Heart right ventricle (tissue), 16 donors: ENCODE data around the gene FTHL17. TPM values are rescaled to one million over a fixed set of nuclear protein-coding genes. Genes with fewer than 3 reads are reported as not detected.

Experiments used
- ATAC-seq, 8 donors: fragments of 200-7000 bp; cut with Tn5 transposase; one replicate each; pipeline ENCODE4 v1.9.1; 2020; ENCODE audit warnings: mild to moderate bottlenecking in 8 of 8, moderate library complexity in 8 of 8, moderate number of reproducible peaks in 1 of 8
- DNase-seq, 2 donors: peaks; one replicate each; pipeline ENCODE4 v3.0.0-alpha.2; 2020
- H3K27ac ChIP-seq, 10 donors: fragments of 200-600 bp; sonication (generic) in 2 of 10; one replicate each; pipeline versions ENCODE4 v1.5.0 to v1.8.0; 2020 to 2022; ENCODE audit warnings: mild to moderate bottlenecking in 3 of 10
- H3K27me3 ChIP-seq, 7 donors: fragments of 200-600 bp; one replicate each; pipeline ENCODE4 v1.8.0; 2021 to 2022; ENCODE audit warnings: mild to moderate bottlenecking in 2 of 7
- H3K36me3 ChIP-seq, 9 donors: fragments of 200-600 bp; sonication (generic) in 1 of 9; one replicate each; pipeline versions ENCODE4 v1.5.0 to v1.8.0; 2020 to 2022; ENCODE audit warnings: mild to moderate bottlenecking in 2 of 9
- H3K4me1 ChIP-seq, 9 donors: fragments of 200-600 bp; sonication (generic) in 1 of 9; one replicate each; pipeline versions ENCODE4 v1.5.0 to v1.8.0; 2020 to 2022; ENCODE audit warnings: mild to moderate bottlenecking in 4 of 9
- H3K4me3 ChIP-seq, 10 donors: fragments of 200-600 bp; sonication (generic) in 2 of 10; one replicate each; pipeline versions ENCODE4 v1.5.0 to v1.8.0; 2020 to 2022; ENCODE audit warnings: mild to moderate bottlenecking in 7 of 10, moderate library complexity in 2 of 10
- H3K9me3 ChIP-seq, 11 donors: fragments of 200-600 bp in 10 of 11; sonication (generic) in 2 of 11; one replicate each; pipeline versions ENCODE4 v1.5.0 to v1.8.0; 2013 to 2022; ENCODE audit warnings: mild to moderate bottlenecking in 2 of 11, control low read depth in 1 of 11, moderate library complexity in 1 of 11
- CTCF ChIP-seq, 9 donors: fragments of 200-600 bp; sonication (generic) in 2 of 9; IDR thresholded peaks; one replicate each; pipeline versions ENCODE4 v1.5.0 to v1.8.0; 2021 to 2022; ENCODE audit warnings: antibody characterized with exemption in 9 of 9, mild to moderate bottlenecking in 5 of 9, moderate library complexity in 1 of 9
- WGBS, 2 donors: extraction: QIAGEN DNeasy Blood & Tissue Kit; methylation state at CpG; one replicate each; pipeline ENCODE4 v1.1.7; 2013; ENCODE audit warnings: inconsistent platforms in 1 of 2; 5-methylcytosine and 5-hydroxymethylcytosine counted together
- intact Hi-C, 10 donors: fragments of 100-400 bp; cut with DNase I; formaldehyde crosslinking; loops; one replicate each; pipeline versions ENCODE4 v1.11.1 to v1.14.2; 2022
- polyA plus RNA-seq, 2 donors: library from polyadenylated mRNA; stranded (reverse); fragments of 200-250 nt; gene quantifications; one replicate each; pipeline ENCODE4 v1.2.3, GENCODE V29; 2013
- total RNA-seq, 10 donors: library from RNA; stranded (reverse); fragmentation: NEBNext Ultra II Directional in 3 of 10; extraction: Animal tissue kit (Norgen Biotek cat#: 25700) in 3 of 10; gene quantifications; one replicate each; pipeline versions ENCODE4 v1.2.1 to v1.2.4, GENCODE V29; 2021 to 2023
- donor health status: Arrhythmogenic right ventricular cardiomyopathy.
- donor health status: ischemic (EF 13 %, LVEDD 7.1; RV severe dilation, severe dysfunction).
- donor health status: healthy with polysubstance abuse.
- donor health status: DM: no; HTN: yes; CAD: no.
- donor health status: DM: no; HTN: no; CAD: no.
- donor health status: ischemic (EF 25% LVEDD 6.9; RV normal size, moderate dysfunction).
- donor health status: ischemic (EF 25% LVEDD 5.7; RV mildly dilated, moderate dysfunction).
- donor health status: healthy.
- donor health status: DM: yes; HTN: yes; CAD: no.
- donor health status: Ischemic cardiomyopathy.
- donor health status: ischemic (EF 35%, LVEDD 5.7; RV mildly dilated, moderate dysfunction).
- donor health status: nonischemic (EF 11% LVEDD 7.7; RV severe dilation, severe dysfunction).
- donor health status: DM: yes; HTN: yes; CAD: no.
- donor health status: PGD.
- donor health status: ischemic (EF 29% LVEDD 5.4; RV normal size, mild dysfunction).
- donor health status: nonischemic (EF 23%, LVEDD 6.1; RV moderate dilation, normal function).

Gene FTHL17
- total and polyA plus RNA-seq, 12 donors, result not detected

- no peak for TF ChIP-seq CTCF (IDR thresholded peaks at IDR 0.05)
- no peaks in the 10 kb centered on the region for H3K4me1 ChIP-seq
- WGBS, 2 donors, result 85 to 91% methylated on average over 2 of the region's 2 CpGs
- DNase-seq (no peak), ATAC-seq (no peak)
- H3K27me3 ChIP-seq, result no peaks in the 10 kb centered on the region
- no peak overlapping the region for H3K27ac ChIP-seq
- no peak overlapping the region for H3K4me3 ChIP-seq
- intact Hi-C loops, result no loop called here
- no peaks in the 10 kb centered on the region for H3K36me3 ChIP-seq
- peaks cover 0 to 52% (median 0%) of the 10 kb centered on the region in 11 donors for H3K9me3 ChIP-seq
These were observed 2.7 kb upstream of the FTHL17 start for GRCh38 chrX:31074522-31074921.

- Histone ChIP-seq H3K4me3 (no peak overlapping the region), H3K27ac (no peak overlapping the region), H3K4me1 (no peaks in the 10 kb centered on the region), H3K9me3 (peaks cover 0 to 39% (median 0%) of the 10 kb centered on the region in 11 donors), H3K27me3 (no peaks in the 10 kb centered on the region), H3K36me3 (no peaks in the 10 kb centered on the region)
- ATAC-seq (no peak), DNase-seq (no peak)
- TF ChIP-seq CTCF (IDR thresholded peaks at IDR 0.05), result no peak
- 95 to 96% methylated on average over 17 to 18 of the region's 18 CpGs for WGBS, 2 donors
- intact Hi-C loops, result no loop called here
These were observed 579 bp downstream of the FTHL17 start for GRCh38 chrX:31071262-31071661.

- Histone ChIP-seq H3K9me3 (peaks cover 0 to 29% (median 0%) of the 10 kb centered on the region in 11 donors), H3K27me3 (no peaks in the 10 kb centered on the region), H3K4me1 (no peaks in the 10 kb centered on the region), H3K27ac (no peak overlapping the region), H3K36me3 (no peaks in the 10 kb centered on the region), H3K4me3 (no peak overlapping the region)
- TF ChIP-seq CTCF (IDR thresholded peaks at IDR 0.05), result no peak
- intact Hi-C loops, result no loop called here
- DNase-seq, result no peak
- ATAC-seq, result no peak
These were observed 1.8 kb downstream of the FTHL17 start for GRCh38 chrX:31070057-31070468.

- Histone ChIP-seq H3K9me3 (no peaks in the 10 kb centered on the region), H3K27me3 (no peaks in the 10 kb centered on the region), H3K4me3 (no peak overlapping the region), H3K36me3 (no peaks in the 10 kb centered on the region), H3K4me1 (no peaks in the 10 kb centered on the region), H3K27ac (no peak overlapping the region)
- ATAC-seq (no peak), DNase-seq (no peak)
- no peak for TF ChIP-seq CTCF (IDR thresholded peaks at IDR 0.05)
- intact Hi-C loops, result no loop called here
- WGBS, 2 donors, result 100% methylated on average over 1 of the region's 1 CpG
These were observed 8.7 kb downstream of the FTHL17 start for GRCh38 chrX:31063114-31063513.

GRCh38 chrX:31061091-31061490 lies 10.8 kb downstream of the FTHL17 start:
- 80 to 82% methylated on average over 3 of the region's 3 CpGs for WGBS, 2 donors

More at GRCh38 chrX:31061091-31061490, 10.8 kb downstream of the FTHL17 start:
- Histone ChIP-seq H3K36me3 (no peaks in the 10 kb centered on the region), H3K9me3 (no peaks in the 10 kb centered on the region), H3K4me1 (no peaks in the 10 kb centered on the region), H3K27ac (no peak overlapping the region), H3K27me3 (no peaks in the 10 kb centered on the region), H3K4me3 (no peak overlapping the region)
- ATAC-seq (no peak), DNase-seq (no peak)
- intact Hi-C loops, result no loop called here
- no peak for TF ChIP-seq CTCF (IDR thresholded peaks at IDR 0.05)
